Measurements from ENCODE around the gene CA10. TPM values are rescaled to one million over a fixed set of nuclear protein-coding genes. Genes with fewer than 3 reads are reported as not detected.

Gene CA10
- polyA plus RNA-seq, 1 donor from 2014 or later: not detected

DNA sequence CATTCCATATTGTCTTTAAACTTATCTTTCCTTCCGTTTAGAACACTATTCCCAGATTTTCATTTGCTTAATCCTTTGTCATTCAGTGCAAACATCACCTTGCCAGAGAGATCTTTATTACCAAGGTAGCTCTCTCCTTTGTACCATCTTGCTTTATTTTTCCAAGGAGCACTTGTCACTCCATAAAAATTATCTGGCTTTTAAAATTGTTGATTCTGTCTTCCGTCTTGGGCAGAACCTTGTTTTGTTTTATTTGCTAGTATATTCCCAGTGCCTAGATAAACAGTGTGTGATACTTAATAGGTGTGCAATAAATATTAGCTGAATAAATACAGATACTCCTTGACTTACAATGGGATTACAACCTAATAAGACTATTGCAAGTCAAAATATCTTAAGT is 570.5 kb downstream of the CA10 start:
- Mint-ChIP-seq H3K27me3 (no peaks in the 10 kb centered on the region), H3K36me3 (no peaks in the 10 kb centered on the region), H3K4me3 (no peak overlapping the region), H3K27ac (no peak overlapping the region), H3K4me1 (peaks cover 0 to 2% (median 0%) of the 10 kb centered on the region in 3 donors), H3K9me3 (peaks cover 6 to 27% (median 11%) of the 10 kb centered on the region in 3 donors)

DNA sequence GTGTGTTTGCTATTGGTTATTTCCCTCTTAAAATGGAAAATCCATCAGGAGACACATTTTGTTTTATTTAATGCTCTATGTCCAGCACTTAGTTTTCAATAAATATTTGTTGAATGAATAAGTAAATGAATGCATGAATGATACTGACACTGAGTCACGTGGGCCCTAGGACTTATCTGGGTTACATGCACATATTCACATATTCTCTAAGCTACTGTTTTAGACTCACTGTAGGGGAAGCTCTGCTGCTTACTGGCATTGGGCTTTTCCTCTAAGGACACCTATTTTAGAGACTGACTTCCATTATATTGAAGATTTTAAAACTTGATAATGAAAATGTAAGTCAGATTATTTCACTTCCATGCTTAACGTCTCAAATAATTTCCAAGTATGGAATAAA is 571.0 kb downstream of the CA10 start:
- Mint-ChIP-seq H3K4me1 (peaks cover 0 to 2% (median 0%) of the 10 kb centered on the region in 3 donors), H3K9me3 (peaks cover 6 to 27% (median 11%) of the 10 kb centered on the region in 3 donors), H3K27ac (no peak overlapping the region), H3K27me3 (no peaks in the 10 kb centered on the region), H3K36me3 (no peaks in the 10 kb centered on the region), H3K4me3 (no peak overlapping the region)

DNA sequence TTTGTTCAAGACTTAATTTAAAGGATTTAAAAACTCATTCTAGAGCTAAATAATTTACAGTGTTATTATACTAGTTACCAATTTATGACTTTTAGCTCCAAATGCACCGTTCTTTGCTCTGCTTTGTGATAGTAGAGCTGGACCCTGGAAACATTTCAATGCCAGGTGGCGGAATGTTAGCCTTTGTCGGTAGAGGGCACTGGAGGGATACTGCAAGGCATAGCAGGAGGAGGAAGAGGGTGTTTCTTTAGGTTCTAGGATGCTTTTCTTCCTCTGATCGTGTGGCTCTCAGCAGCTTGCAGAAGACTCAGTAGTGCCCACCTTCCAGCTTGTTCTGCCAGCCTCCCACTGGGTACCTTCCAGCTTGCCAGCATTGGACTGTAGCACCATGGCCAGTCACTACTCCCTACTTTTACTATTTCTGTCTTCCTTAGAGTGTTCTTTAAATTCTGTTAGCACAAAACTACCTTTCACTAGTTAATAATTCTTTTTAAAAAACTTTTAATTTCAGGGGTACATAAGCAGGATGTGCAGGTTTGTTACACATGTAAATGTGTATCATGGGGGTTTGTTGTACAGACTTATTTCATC is 572.9 kb downstream of the CA10 start:
- Mint-ChIP-seq H3K27me3 (no peaks in the 10 kb centered on the region), H3K9me3 (peaks cover 6 to 31% (median 9%) of the 10 kb centered on the region in 3 donors), H3K36me3 (no peaks in the 10 kb centered on the region), H3K27ac (no peak overlapping the region), H3K4me3 (no peak overlapping the region), H3K4me1 (peaks cover 0 to 2% (median 0%) of the 10 kb centered on the region in 3 donors)

DNA sequence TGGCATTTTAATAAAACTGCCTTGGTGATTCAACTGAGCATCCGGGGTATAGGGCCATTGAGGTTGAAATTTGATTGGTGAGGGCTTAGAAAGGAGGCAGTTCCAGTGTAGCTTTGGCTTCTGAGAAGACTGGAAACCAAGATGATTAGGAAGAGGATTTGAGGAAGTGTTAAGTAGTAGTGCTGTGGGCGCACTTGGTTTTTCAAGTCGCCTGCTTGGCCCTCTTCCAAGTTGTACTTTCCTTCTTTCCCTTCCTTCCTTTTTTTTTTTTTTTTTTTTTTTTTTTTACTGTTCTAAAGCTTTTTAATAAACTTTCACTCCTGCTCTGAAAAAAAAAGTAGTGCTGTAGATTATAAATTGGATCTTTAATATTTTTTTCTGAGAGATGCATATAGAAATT is 577.6 kb downstream of the CA10 start:
- Mint-ChIP-seq H3K4me1 (no peaks in the 10 kb centered on the region), H3K27me3 (no peaks in the 10 kb centered on the region), H3K4me3 (no peak overlapping the region), H3K36me3 (no peaks in the 10 kb centered on the region), H3K9me3 (peaks cover 2 to 18% (median 18%) of the 10 kb centered on the region in 3 donors), H3K27ac (no peak overlapping the region)
